AG09309 (cell line): ENCODE results near the gene XRCC6.
"Not testable (repeated sequence)": the region's sequence is repeated elsewhere in the genome, so short reads cannot be mapped to it uniquely, and the experiment has no call there.

Experiments
- DNase-seq: peaks from one replicate; pipeline ENCODE4 v3.0.0-alpha.2; 2010; ENCODE audit warnings: low read depth
- H3K4me3 ChIP-seq: 2 replicates; pipeline ENCODE4 v1.5.1; 2011; ENCODE audit warnings: mild to moderate bottlenecking, low read depth, low read length, moderate library complexity; ENCODE audit not compliant: control insufficient read depth
- CTCF ChIP-seq: IDR thresholded peaks from 2 replicates; pipeline ENCODE4 v1.5.1; 2011; ENCODE audit warnings: mild to moderate bottlenecking, low read depth, low read length, inconsistent platforms; ENCODE audit not compliant: insufficient read depth, control insufficient read depth; ENCODE audit errors: missing control alignments

The XRCC6 gene

GRCh38 chr22:41621099-41621910 lies at the start of gene XRCC6:
Gene XRCC6 (plus strand): TSS chr22:41621295. CDS start chr22:41622005, 710 bp downstream.
- TF ChIP-seq CTCF: no peak
- DNase-seq: peak; percentile 99

GRCh38 chr22:41571786-41572185 lies 49.3 kb upstream of the XRCC6 start:
- DNase-seq: no peak
- TF ChIP-seq CTCF: no peak
- no peak overlapping the region for H3K4me3 ChIP-seq

More at GRCh38 chr22:41621099-41621910, at the start of gene XRCC6:
- H3K4me3 ChIP-seq: peak within 1 kb of the TSS; percentile 99

GRCh38 chr22:41572305-41572704 lies 48.8 kb upstream of the XRCC6 start:
- not testable (repeated sequence) for H3K4me3 ChIP-seq

GRCh38 chr22:41573677-41574076 lies 47.4 kb upstream of the XRCC6 start:
- H3K4me3 ChIP-seq: no peak overlapping the region
- TF ChIP-seq CTCF: no peak
- DNase-seq: no peak

More at GRCh38 chr22:41572305-41572704, 48.8 kb upstream of the XRCC6 start:
- DNase-seq: not testable (repeated sequence)

GRCh38 chr22:41574847-41575381 lies 46.2 kb upstream of the XRCC6 start:
- H3K4me3 ChIP-seq: no peak overlapping the region
- no peak for DNase-seq
- no peak for TF ChIP-seq CTCF

- H3K4me3 ChIP-seq: no peak overlapping the region
- no peak for DNase-seq
- TF ChIP-seq CTCF: no peak
Measured at GRCh38 chr22:41575533-41575932, 45.6 kb upstream of the XRCC6 start.

GRCh38 chr22:41576877-41577276 lies 44.2 kb upstream of the XRCC6 start:
- peak; percentile 47 for TF ChIP-seq CTCF
- no peak overlapping the region for H3K4me3 ChIP-seq
- no peak for DNase-seq
